Activated T-helper 1 cell treated with Interleukin-2 at 50 U/mL for 16 hours (primary cell): Measurements from ENCODE around the gene NHERF2.

Experiments
- DNase-seq: peaks from one replicate; pipeline ENCODE4 v3.0.0-alpha.2; 2020; ENCODE audit warnings: low read depth

NHERF2 gene

DNA sequence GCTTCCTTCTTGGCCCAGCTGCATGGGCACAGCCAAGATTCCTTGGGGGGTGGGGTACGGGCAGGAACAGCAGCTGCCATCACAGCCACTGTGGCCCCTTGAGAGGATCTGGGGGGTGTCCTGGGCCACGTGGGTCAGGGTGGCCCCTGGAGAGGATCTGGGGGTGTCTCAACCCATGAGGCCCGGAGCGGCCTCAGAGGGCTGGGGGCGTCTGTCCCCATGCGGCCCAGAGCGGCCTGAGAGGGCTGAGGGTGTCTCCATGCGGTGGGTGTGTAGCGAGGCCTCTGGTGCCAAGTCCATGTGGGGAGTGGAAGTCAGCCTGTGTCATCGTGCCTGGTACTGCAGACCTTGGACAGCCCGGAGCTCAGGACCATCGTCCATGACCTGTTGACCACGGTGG is 34.8 kb downstream of the NHERF2 start:
- no peak for DNase-seq

DNA sequence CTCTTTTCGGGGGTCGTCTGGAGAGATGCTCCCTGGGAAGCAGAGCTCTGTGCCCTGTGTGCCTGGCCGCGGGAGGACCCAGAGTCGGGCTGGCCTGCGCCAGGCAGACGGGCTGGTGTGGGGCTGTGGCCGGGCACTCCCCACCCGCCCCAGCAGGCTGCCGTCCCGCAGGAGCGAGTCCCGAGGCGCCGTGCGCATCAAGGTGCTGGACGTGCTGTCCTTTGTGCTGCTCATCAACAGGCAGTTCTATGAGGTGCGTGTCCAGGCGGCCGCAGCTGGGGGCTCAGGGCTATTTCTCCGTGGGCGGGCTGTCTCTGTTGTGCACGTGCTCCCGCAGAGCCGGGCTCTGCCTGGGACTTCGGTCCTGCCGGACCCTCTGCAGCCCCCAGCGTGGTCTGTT is 36.1 kb downstream of the NHERF2 start:
- DNase-seq, result no peak

DNA sequence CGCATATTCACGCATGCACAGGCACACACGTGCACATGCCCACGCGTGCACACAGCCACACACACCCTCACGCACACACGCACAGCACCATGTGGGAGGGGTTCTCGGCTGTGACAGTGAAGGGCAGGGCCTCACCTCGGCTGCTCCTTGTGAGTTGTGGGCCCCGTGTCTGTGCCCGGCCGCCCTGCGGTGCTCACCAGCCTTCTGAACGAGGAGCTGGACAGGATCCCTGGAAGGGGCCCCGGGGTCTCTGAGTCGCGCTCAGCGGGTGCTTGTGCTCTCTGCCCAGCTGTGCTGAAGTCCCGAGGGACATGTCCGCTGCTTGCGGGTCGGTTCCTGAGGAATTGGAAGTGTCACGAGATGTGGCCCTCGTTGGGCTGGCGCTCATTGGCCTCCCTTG is 37.2 kb downstream of the NHERF2 start:
- DNase-seq, result no peak

DNA sequence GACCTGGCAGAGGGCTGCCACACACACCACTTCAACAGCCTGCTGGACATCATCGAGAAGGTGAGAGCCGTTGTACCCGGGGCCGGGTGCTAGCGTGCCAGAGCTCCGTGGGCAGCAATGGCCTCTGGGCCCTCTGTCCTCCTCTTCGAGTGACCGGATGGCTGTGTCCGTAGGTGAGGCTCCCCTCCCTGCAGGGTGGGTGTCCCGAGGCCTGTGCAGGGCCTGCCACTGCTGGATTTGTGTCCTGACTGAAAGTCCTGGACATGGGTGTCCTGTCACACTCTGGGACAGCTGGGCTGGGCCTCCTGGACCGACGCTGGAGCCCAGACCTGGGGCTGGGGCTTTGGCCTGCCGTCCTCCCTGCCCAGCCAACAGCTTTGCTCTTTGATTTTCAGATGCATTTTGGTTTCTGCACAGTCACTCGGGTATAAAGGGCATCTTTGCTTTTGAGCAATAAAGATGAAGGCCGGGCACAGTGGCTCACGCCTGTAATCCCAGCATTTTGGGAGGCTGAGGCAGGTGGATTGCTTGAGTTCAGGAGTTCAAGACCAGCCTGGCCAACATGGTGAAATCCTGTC is 37.8 kb downstream of the NHERF2 start:
- no peak for DNase-seq

GRCh38 chr16:2066139-2066538 is 39.4 kb downstream of the NHERF2 start:
- no peak for DNase-seq

GRCh38 chr16:2070576-2071453 is 44.1 kb downstream of the NHERF2 start:
- no peak for DNase-seq

- DNase-seq, result no peak
Measured at GRCh38 chr16:2071454-2072202, 44.9 kb downstream of the NHERF2 start.

DNA sequence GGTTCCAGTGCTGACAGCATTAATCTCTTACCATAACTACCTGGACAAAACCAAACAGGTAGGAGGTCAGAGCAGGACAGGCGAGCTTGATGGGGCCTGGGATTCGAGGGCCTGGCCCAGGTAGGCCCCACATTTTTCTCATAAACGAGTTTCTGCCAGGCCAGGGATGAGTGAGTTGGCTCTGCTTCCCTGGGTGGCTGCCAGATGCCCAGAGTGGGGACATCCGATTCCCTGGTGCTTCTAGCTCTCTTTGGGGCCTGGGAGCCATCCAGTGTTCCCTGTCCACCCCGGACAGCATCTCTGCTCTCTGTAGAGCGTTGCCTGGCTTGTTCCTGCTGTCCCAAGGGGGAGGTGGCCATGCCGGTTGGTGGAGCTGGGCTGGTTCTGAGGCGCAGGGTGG is 46.2 kb downstream of the NHERF2 start:
- no peak for DNase-seq

DNA sequence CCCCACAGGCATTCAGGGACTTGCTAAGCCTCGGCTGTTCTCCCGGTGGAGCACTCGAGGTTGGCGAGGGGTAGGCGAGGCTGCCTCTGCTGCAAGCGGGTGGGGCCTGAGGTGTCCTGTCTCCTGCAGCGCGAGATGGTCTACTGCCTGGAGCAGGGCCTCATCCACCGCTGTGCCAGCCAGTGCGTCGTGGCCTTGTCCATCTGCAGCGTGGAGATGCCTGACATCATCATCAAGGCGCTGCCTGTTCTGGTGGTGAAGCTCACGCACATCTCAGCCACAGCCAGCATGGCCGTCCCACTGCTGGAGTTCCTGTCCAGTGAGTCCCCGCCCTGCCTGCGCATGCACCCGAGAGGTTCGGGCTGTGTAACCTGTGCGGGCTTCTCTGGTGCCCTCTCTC is 47.4 kb downstream of the NHERF2 start:
- no peak for DNase-seq

GRCh38 chr16:2075631-2076030 is 48.9 kb downstream of the NHERF2 start:
- DNase-seq, result no peak

- no peak for DNase-seq
Measured at GRCh38 chr16:2076072-2076865, 49.6 kb downstream of the NHERF2 start.

GRCh38 chr16:2077016-2077415 is 50.3 kb downstream of the NHERF2 start:
- no peak for DNase-seq

GRCh38 chr16:2077696-2078095 is 51.0 kb downstream of the NHERF2 start:
- no peak for DNase-seq

DNA sequence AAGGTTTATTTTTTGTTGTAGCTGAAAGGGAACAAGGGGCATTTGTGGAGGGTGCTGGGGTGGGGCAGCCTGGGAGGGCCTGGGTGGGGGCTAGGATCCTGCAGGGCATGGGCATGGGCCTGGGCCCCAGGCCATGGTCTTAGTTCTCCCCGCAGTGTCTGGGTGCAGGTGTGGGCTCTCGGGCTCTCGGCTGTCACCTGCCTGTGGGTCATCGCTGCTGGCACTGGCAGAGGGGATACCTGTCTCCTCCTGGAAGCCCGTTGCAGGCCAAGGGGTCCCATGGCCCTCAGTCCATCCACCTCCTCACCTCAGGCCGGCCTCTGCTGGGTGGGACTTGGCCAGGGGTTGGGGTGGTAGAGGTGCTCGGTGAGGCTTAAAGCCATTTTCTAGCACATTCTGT is 51.4 kb downstream of the NHERF2 start:
- no peak for DNase-seq

GRCh38 chr16:2078691-2079090 is 52.0 kb downstream of the NHERF2 start:
- no peak for DNase-seq

DNA sequence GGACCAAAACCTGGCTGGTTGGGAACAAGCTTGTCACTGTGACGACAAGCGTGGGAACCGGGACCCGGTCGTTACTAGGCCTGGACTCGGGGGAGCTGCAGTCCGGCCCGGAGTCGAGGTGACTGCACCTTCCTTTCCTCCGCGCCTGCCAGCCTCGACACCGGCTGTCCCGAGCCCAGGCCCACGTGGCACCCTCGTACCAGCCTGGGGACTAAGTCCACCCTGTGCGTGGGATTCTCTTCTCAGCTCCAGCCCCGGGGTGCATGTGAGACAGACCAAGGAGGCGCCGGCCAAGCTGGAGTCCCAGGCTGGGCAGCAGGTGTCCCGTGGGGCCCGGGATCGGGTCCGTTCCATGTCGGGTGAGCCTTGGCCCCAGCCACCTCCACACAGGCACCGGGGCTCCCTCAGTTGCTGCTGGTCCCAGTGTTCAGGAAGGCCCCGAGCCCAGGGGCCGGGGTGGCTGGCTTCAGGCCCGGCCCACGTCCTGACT is 52.7 kb downstream of the NHERF2 start:
- DNase-seq, result no peak

DNA sequence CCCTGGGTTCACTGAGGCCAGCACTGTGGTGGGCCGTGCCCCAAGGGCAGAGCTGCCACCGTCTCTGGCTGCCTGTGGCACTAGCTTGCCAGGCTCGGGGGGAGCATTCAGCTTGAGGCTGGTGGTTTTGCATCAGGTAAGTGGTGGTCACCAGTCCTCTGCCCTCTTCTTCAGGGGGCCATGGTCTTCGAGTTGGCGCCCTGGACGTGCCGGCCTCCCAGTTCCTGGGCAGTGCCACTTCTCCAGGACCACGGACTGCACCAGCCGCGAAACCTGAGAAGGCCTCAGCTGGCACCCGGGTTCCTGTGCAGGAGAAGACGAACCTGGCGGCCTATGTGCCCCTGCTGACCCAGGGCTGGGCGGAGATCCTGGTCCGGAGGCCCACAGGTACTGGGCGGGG is 53.3 kb downstream of the NHERF2 start:
- DNase-seq, result no peak

DNA sequence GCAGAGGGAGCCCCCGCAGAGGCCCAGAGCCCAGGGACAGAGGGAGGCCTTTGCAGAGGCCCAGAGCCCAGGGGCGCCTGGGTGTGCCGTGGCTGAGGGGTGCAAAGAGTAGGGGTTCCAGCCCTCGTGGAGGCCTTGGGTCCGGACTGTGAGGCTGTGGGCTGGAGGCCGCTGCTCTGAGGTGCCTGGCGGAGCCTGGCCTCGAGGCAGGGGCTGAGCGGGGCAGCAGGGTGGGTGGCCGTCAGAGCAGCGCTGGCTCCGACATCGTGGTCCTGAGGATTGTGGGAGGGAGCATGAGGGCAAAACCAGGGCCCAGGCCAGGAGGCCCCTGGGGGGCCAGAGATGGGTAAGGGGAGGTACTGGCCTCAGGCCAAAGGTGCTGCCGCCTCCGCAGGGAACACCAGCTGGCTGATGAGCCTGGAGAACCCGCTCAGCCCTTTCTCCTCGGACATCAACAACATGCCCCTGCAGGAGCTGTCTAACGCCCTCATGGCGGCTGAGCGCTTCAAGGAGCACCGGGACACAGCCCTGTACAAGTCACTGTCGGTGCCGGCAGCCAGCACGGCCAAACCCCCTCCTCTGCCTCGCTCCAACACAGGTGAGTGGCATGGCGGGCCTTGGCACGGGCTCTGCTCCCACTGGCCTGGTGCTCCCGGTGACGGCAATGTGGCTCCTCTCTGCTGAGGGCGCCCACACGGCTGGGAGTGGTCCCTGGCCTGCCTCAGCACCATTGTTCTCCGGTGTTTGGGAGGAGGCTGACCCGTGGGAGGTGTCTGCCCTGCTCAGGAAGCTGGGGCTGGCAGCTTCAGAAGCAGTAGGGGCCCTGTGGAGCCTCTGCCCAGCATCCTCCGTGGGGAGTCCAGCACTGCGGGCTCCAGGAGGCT is 54.7 kb downstream of the NHERF2 start:
- no peak for DNase-seq

GRCh38 chr16:2082171-2082982 is 55.7 kb downstream of the NHERF2 start:
- DNase-seq, result no peak

DNA sequence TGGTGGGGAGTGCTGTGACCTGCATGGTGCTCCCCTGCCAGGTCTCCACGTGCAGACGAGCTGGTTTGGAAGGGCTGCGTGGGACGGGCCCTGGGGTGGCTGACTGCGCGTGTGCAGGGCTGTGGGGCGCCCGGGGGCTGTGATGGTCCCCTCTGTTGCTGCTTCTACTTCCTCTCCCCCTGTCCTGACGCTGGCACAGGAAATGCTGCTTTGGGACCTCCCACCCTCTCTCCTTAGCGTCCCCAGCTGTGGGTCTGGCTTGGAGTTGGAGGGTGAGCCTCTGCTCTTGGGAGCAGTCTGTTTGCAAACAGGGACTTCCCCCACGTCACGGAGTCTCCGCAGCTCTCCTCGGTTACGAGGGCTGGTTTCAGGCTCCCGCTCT is 56.3 kb downstream of the NHERF2 start:
- DNase-seq, result no peak
